RWPE1 (cell line): ENCODE results near the gene MUSTN1.

ENCODE experiments used
- CTCF ChIA-PET: fragments of 350-600 bp; sonication (Branson Sonifier 250); formaldehyde crosslinking; extraction: SDS; loops from one replicate; lab custom pipeline; 2021; lab: Yijun Ruan, JAX
- POLR2A ChIA-PET: fragments of 400-600 bp; formaldehyde crosslinking; extraction: SDS; loops from one replicate; lab custom pipeline; 2020; ENCODE audit warnings: antibody characterized with exemption; ENCODE audit not compliant: low non-redundant PET; lab: Yijun Ruan, JAX
- DNase-seq: peaks from one replicate; pipeline ENCODE4 v3.0.0; 2012; ENCODE audit warnings: low spot score
- H3K27ac ChIP-seq: fragments of 450-650 bp; 2 replicates; pipeline ENCODE4 v1.5.1; 2017
- TF ChIP-seq, protein P1 (sequence below): fragments of 450-650 bp; conservative IDR thresholded peaks from 2 replicates; pipeline ENCODE4 v1.5.1; 2017; ENCODE audit warnings: low read depth, mild to moderate bottlenecking

MUSTN1 gene

DNA sequence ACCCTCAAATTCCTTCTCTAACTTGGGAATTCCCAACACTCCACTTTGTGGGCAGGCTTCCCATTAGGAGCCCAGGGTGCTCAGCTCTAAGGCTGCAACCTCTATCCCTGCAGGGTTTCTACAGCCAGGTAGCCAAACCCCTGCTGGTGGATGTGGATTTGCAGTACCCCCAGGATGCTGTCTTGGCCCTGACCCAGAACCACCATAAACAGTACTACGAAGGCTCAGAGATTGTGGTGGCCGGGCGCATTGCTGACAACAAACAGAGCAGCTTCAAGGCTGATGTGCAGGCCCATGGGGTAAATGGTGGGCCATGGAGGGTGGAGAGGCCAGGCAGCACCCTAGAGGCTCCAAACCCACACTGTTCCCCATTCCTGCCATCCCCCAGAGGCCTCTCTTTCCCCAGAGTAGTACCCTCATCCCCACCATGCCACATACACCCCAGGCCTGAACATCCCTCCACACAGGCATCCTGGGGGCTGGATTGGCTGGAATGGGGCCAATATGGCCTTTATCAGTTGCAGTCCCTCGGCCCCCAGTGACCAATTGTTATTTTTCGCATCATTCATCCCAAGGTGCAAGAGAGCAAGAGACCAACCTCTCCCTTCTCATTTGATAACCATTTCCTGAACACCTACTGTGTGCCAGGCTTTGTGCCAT lies 49.8 kb downstream of the MUSTN1 start:
- ChIA-PET POLR2A (no interaction called here), CTCF (interaction anchor here (0.7 kb wide), 1 partner anchor 172 kb away, joined by 6 read pairs; no protein-coding TSS in a partner anchor)
- TF ChIP-seq, protein P1, sequence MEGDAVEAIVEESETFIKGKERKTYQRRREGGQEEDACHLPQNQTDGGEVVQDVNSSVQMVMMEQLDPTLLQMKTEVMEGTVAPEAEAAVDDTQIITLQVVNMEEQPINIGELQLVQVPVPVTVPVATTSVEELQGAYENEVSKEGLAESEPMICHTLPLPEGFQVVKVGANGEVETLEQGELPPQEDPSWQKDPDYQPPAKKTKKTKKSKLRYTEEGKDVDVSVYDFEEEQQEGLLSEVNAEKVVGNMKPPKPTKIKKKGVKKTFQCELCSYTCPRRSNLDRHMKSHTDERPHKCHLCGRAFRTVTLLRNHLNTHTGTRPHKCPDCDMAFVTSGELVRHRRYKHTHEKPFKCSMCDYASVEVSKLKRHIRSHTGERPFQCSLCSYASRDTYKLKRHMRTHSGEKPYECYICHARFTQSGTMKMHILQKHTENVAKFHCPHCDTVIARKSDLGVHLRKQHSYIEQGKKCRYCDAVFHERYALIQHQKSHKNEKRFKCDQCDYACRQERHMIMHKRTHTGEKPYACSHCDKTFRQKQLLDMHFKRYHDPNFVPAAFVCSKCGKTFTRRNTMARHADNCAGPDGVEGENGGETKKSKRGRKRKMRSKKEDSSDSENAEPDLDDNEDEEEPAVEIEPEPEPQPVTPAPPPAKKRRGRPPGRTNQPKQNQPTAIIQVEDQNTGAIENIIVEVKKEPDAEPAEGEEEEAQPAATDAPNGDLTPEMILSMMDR: no peak
- no peak for DNase-seq
- no peak overlapping the region for H3K27ac ChIP-seq

DNA sequence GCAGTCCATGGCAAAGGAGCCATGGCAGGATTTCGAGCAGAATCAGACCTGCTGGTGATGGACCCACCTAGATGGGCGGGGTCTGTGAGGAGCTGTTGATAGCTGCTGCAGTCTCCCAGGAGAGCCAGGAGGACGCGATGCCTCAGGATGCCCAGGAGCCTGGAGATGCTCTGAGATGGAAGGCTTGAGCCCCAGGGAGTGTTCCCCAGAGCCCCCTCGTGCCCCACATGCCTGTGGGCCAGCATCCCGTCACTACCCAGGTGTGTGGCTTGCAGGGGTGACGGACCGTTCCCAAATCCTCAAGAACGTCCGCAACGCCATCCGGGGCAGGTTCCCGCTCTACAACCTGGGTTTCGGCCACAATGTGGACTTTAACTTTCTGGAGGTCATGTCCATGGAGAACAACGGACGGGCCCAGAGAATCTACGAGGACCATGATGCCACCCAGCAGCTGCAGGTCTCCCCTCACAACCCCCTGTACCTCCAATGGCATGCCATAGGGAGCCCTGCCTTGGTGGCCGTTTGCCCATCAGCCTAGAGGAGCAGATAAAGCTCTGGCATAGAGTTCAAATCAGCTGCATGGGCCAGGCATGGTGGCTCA lies 50.7 kb downstream of the MUSTN1 start:
- CTCF ChIA-PET: no interaction called here
- no peak overlapping the region for H3K27ac ChIP-seq
- no peak for DNase-seq
- POLR2A ChIA-PET: no interaction called here
- TF ChIP-seq, protein P1: no peak

DNA sequence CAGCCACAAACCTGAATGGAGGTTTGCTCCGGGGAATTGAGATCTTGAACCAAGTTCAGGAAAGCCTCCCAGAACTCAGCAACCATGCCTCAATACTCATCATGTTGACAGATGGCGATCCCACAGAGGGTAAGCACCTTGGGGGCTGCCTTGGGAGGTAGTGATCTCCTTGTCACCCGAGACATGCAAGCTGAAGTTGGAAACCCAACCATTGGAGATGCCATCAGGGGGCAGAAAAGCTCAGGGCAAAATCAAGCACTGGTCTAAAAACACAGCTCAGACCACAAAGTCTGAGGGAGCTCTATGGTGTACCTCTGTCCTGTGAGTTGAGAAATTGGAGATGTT lies 51.6 kb downstream of the MUSTN1 start:
- POLR2A ChIA-PET: no interaction called here
- DNase-seq: no peak
- CTCF ChIA-PET: no interaction called here
- no peak overlapping the region for H3K27ac ChIP-seq
- TF ChIP-seq, protein P1: no peak
